Ammon's horn (tissue), 1 donor: ENCODE measurements around the gene UQCRC1.

Experiments
- DNase-seq: peaks from one replicate; pipeline ENCODE4 v3.0.0-alpha.2; 2016; ENCODE audit warnings: low spot score

UQCRC1 gene

GRCh38 chr3:48633743-48634142 is 24.3 kb upstream of the UQCRC1 start:
- no peak for DNase-seq

- no peak for DNase-seq
Measured at GRCh38 chr3:48633256-48633655, 23.8 kb upstream of the UQCRC1 start.

- no peak for DNase-seq
Measured at GRCh38 chr3:48631516-48632448, 22.3 kb upstream of the UQCRC1 start.

DNA sequence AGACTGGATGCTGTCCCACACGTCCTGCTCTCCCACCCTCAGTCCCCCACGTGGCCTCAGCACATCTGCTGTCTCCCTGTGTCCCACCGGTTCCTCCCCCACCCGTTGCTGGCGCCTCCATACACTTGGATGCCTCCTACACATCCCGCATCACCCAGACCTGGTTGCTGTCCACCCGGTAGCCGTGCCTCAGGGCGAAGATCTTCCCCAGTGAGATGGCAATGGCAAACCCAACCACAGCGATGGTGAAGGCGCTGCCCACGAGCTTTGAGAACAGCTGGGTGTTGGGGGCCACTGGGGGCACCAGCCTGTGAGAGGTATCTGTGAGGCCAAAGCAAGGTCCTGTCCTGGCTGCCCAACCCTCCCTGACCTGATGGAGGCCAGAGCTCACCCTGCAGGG is 21.4 kb upstream of the UQCRC1 start:
- DNase-seq, result no peak

DNA sequence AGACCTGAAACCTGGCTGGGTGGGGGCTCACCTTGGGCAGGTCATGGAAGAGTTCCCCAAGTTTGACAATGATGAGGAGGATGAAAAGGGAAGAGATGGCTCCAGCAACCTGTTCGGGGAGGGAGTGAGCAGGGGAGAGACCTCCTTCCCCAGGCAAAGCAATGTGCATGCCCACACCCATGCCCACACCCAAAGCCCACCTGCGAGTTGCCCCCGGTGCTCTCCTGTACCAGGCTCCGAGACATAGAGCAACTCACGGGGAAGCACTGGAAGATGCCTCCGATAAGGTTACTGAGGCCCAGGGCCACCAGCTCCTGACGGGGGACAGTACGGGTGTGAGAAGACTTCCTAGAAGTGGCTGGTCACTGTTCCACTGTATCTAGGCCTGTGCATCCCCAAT is 21.0 kb upstream of the UQCRC1 start:
- DNase-seq, result no peak

GRCh38 chr3:48629894-48630293 is 20.4 kb upstream of the UQCRC1 start:
- DNase-seq, result no peak

DNA sequence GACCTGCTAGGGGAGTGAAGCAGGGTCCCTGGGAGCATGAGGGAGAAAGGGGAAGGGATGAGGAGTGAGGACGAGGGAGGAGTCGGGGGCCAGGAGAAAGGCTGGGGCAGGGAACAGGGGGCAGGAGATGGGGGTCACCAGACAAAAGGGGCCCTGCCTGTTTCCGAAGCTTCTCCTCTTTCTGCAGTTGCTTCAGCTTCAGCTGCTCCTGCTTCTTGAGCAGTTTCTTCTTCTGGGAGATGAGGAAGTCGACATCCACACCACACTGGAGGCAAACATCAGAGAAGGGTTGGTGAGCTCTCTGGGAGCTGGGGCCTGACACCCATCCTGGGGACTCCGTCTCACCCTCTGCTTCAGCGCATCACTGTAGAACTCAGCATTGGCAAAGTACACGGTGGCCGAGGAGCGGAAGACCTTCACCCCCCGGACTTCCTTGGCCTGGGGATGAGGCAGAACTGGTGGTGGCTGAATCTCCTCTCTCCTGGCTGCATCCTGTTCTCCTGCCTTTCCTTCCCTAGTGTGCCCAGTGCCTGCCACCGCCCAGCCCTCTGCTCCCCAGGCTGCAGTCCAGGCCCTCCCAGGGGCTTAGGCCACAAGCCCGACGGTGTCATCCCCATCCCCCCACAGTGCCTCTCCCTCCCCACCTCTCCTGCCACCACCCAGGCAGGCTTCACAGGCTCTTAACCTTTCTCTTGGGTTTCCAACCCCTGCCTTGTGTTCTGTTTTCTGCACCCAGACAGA is 19.0 kb upstream of the UQCRC1 start:
- DNase-seq, result no peak

GRCh38 chr3:48625600-48625999 is 16.2 kb upstream of the UQCRC1 start:
- no peak for DNase-seq

- DNase-seq, result no peak
Measured at GRCh38 chr3:48624767-48625166, 15.3 kb upstream of the UQCRC1 start.

DNA sequence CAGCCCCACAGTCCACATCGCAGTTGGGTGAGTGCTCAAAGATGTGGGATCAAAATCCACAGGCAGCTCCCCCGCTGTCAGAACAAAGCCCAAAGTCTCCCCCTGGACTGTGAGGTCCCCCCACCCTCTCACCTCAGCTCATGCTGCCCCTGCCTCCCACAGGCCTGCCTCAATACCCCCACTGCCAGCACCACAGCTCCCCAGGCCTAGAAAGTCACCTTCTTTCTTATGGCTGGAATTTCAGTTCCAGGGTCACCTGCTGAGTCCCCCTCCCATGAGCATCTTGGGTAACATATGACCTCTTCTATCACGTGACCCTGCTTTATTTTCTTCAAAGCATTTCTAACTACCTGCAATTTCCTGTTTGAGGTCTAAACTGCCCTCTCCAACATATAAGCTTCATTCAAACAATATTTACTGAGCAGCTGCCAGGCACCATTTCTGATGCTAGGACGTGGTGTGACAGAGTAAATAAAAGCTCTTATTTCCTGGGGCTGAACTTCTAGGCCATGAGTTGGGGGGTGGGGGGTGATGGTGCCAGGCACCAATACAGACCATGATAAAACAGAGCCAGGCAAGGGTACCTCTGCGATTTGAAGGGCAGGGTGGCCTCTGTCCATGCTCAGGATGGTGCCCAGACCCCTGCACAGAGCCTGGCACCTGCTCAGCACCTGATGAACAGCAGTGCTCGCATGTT is 14.6 kb upstream of the UQCRC1 start:
- no peak for DNase-seq

DNA sequence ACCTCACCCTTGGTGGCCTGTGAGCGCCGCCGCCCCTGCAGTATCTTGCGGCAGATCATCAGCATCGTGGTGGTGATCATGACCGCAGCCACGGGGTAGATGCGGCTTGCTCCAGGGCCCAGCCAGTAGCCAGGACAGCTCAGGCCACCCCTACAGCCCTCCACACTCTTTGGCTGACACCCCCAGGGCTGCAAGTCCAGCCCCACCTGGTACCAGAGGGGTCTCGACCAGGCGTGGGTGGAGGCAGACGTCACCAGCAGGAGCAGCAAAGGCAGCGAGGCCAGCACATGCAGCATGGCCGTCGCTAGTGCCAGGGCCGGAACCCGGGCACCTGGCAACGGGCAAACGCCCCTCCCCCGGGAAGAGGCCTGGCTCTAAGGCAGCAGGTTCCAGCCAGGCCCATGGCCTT is 12.0 kb upstream of the UQCRC1 start, which contains the start of gene TMEM89:
Gene TMEM89, minus strand, starts transcription at position 309 of the 409 bp plus-strand sequence. Its CDS starts 13 bp downstream, at position 296.
- no peak for DNase-seq

GRCh38 chr3:48619541-48620524 is 10.4 kb upstream of the UQCRC1 start:
- DNase-seq, result no peak

GRCh38 chr3:48617559-48617958 is 8.1 kb upstream of the UQCRC1 start:
- no peak for DNase-seq

- no peak for DNase-seq
Measured at GRCh38 chr3:48614044-48614443, 4.6 kb upstream of the UQCRC1 start.

- DNase-seq, result no peak
Measured at GRCh38 chr3:48612309-48612708, 2.9 kb upstream of the UQCRC1 start.

GRCh38 chr3:48607519-48607918 is 1.9 kb downstream of the UQCRC1 start:
- DNase-seq, result no peak

- DNase-seq, result no peak
Measured at GRCh38 chr3:48601622-48601994, 7.8 kb downstream of the UQCRC1 start.

- no peak for DNase-seq
Measured at GRCh38 chr3:48600711-48601621, 8.5 kb downstream of the UQCRC1 start.

DNA sequence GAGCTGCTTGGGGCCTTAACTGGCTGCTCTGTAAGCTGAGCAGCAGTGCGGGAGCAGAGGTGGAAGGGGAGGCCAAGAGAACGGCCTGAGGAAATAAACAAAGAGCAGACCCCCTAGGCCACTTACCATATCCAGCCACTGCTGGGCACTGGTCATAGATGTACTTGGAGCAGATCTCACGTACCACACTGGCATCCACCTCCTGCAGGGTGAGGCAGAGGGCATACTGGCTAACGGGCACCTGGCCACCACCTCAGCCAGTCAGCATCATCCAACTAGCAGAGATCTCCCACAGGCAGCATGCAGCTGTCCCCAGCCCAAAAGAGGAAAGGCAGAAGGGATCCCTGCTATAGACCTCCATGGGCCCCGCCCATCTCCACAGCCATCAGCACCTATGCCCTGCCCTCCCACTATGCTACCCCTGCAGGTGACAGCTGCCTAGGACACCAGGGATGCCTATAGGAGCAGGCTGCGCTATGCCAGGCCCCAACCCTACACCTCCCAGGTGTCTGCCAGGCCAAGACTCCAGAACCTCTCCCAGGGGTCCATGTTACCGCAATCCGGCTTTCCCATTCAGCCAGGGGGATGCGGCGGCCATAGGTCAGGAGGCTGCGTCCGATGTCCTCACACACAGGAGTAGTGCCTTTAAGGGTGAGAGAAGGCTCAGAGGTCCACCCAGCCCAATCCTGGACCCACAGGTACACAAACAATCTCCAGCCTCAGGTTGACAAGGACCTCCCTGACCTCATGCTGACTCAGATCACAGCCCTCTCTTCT is 9.7 kb downstream of the UQCRC1 start:
- DNase-seq, result no peak
